Left kidney (tissue), 2 donors: ENCODE results near the gene PDGFD. TPM values are rescaled to one million over a fixed set of nuclear protein-coding genes. Genes with fewer than 3 reads are reported as not detected.

ENCODE experiments used
- DNase-seq: peaks from one replicate; pipeline ENCODE4 v3.0.0-alpha.2; 2013
- polyA plus RNA-seq: library from polyadenylated mRNA; unstranded; fragments of 120-200 nt; gene quantifications from one replicate; pipeline ENCODE4 v1.2.1, GENCODE V29; 2013; ENCODE audit not compliant: insufficient read length

The PDGFD gene
- polyA plus RNA-seq, 1 donor: 23.4 TPM

- DNase-seq: no peak
Observed at GRCh38 chr11:103958475-103959215, 205.3 kb downstream of the PDGFD start.

GRCh38 chr11:103953797-103954486, 210.0 kb downstream of the PDGFD start:
- DNase-seq: no peak

GRCh38 chr11:103949781-103950180, 214.2 kb downstream of the PDGFD start:
- DNase-seq: no peak

GRCh38 chr11:103948187-103948763, 215.7 kb downstream of the PDGFD start:
- peak; percentile 71 for DNase-seq

- DNase-seq: no peak
Observed at GRCh38 chr11:103947546-103947919, 216.4 kb downstream of the PDGFD start.

GRCh38 chr11:103946793-103947545, 217.0 kb downstream of the PDGFD start:
- no peak for DNase-seq

GRCh38 chr11:103944251-103944940, 219.6 kb downstream of the PDGFD start:
- DNase-seq: no peak

- no peak for DNase-seq
Observed at GRCh38 chr11:103942646-103943045, 221.3 kb downstream of the PDGFD start.

- no peak for DNase-seq
Observed at GRCh38 chr11:103940551-103940950, 223.4 kb downstream of the PDGFD start.

- DNase-seq: no peak
Observed at GRCh38 chr11:103939694-103940093, 224.3 kb downstream of the PDGFD start.

- DNase-seq: no peak
Observed at GRCh38 chr11:103936059-103936458, 227.9 kb downstream of the PDGFD start.

GRCh38 chr11:103935219-103935618, 228.7 kb downstream of the PDGFD start:
- no peak for DNase-seq

GRCh38 chr11:103929170-103929903, 234.6 kb downstream of the PDGFD start:
- no peak for DNase-seq

GRCh38 chr11:103928802-103929161, 235.2 kb downstream of the PDGFD start:
- no peak for DNase-seq

GRCh38 chr11:103928040-103928801, 235.7 kb downstream of the PDGFD start:
- no peak for DNase-seq

- no peak for DNase-seq
Observed at GRCh38 chr11:103927535-103927934, 236.4 kb downstream of the PDGFD start.

GRCh38 chr11:103926990-103927389, 237.0 kb downstream of the PDGFD start:
- no peak for DNase-seq

GRCh38 chr11:103924166-103925013, 239.6 kb downstream of the PDGFD start:
- no peak for DNase-seq

GRCh38 chr11:103923451-103923931, 240.5 kb downstream of the PDGFD start:
- no peak for DNase-seq
